Activated naive CD8-positive, alpha-beta T cell (primary cell): ENCODE results near the gene DOLPP1.

Experiments used
- H3K27ac Mint-ChIP-seq: one replicate; pipeline ENCODE4 v1.8.0; 2021; ENCODE audit warnings: mixed read lengths
- H3K27me3 Mint-ChIP-seq: one replicate; pipeline ENCODE4 v1.8.0; 2021; ENCODE audit warnings: mixed read lengths
- H3K36me3 Mint-ChIP-seq: one replicate; pipeline ENCODE4 v1.8.0; 2021; ENCODE audit warnings: mixed read lengths
- H3K4me1 Mint-ChIP-seq: one replicate; pipeline ENCODE4 v1.8.0; 2021; ENCODE audit warnings: low read depth, mixed read lengths
- H3K4me3 Mint-ChIP-seq: one replicate; pipeline ENCODE4 v1.8.0; 2021; ENCODE audit warnings: mild to moderate bottlenecking, mixed read lengths
- H3K9me3 Mint-ChIP-seq: one replicate; pipeline ENCODE4 v1.8.0; 2021; ENCODE audit warnings: low read depth, mixed read lengths

The DOLPP1 gene

DNA sequence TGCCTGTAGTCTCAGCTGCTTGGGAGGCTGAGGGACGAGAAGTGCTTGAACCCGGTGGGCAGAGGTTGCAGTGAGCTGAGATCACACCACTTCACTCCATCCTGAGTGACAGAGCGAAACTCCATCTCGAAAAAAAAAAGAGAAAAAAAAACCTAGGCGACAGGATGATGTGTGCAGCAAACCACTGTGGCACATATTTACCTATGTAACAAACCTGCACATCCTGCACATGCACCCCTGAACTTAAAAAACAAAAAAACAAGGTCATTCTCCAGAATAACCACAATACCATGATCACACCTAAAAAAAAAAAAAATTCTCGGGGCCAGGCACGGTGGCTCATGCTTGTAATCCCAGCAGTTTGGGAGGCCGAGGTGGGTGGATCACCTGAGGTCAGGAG is 7.5 kb upstream of the DOLPP1 start:
- peaks cover 32% of the 10 kb centered on the region for H3K4me1 Mint-ChIP-seq
- H3K4me3 Mint-ChIP-seq, result no peak overlapping the region
- H3K36me3 Mint-ChIP-seq, result peaks cover 3% of the 10 kb centered on the region
- no peak overlapping the region for H3K27ac Mint-ChIP-seq
- no peaks in the 10 kb centered on the region for H3K9me3 Mint-ChIP-seq
- H3K27me3 Mint-ChIP-seq, result no peaks in the 10 kb centered on the region

- no peaks in the 10 kb centered on the region for H3K36me3 Mint-ChIP-seq
- peaks cover 27% of the 10 kb centered on the region for H3K4me1 Mint-ChIP-seq
- H3K9me3 Mint-ChIP-seq, result no peaks in the 10 kb centered on the region
- no peak overlapping the region for H3K27ac Mint-ChIP-seq
- no peak overlapping the region for H3K4me3 Mint-ChIP-seq
- no peaks in the 10 kb centered on the region for H3K27me3 Mint-ChIP-seq
Observed at GRCh38 chr9:129074106-129074505, 6.8 kb upstream of the DOLPP1 start.

GRCh38 chr9:129075996-129076639 is 4.8 kb upstream of the DOLPP1 start:
- Mint-ChIP-seq H3K27me3 (no peaks in the 10 kb centered on the region), H3K4me1 (peaks cover 24% of the 10 kb centered on the region), H3K36me3 (no peaks in the 10 kb centered on the region), H3K9me3 (no peaks in the 10 kb centered on the region), H3K4me3 (no peak overlapping the region), H3K27ac (no peak overlapping the region)

GRCh38 chr9:129076640-129077037 is 4.3 kb upstream of the DOLPP1 start:
- no peaks in the 10 kb centered on the region for H3K9me3 Mint-ChIP-seq
- no peaks in the 10 kb centered on the region for H3K27me3 Mint-ChIP-seq
- peaks cover 22% of the 10 kb centered on the region for H3K4me1 Mint-ChIP-seq
- H3K36me3 Mint-ChIP-seq, result no peaks in the 10 kb centered on the region
- no peak overlapping the region for H3K4me3 Mint-ChIP-seq
- no peak overlapping the region for H3K27ac Mint-ChIP-seq

GRCh38 chr9:129077236-129077635 is 3.7 kb upstream of the DOLPP1 start:
- Mint-ChIP-seq H3K4me1 (peaks cover 23% of the 10 kb centered on the region), H3K36me3 (no peaks in the 10 kb centered on the region), H3K27ac (no peak overlapping the region), H3K27me3 (no peaks in the 10 kb centered on the region), H3K9me3 (no peaks in the 10 kb centered on the region), H3K4me3 (no peak overlapping the region)

DNA sequence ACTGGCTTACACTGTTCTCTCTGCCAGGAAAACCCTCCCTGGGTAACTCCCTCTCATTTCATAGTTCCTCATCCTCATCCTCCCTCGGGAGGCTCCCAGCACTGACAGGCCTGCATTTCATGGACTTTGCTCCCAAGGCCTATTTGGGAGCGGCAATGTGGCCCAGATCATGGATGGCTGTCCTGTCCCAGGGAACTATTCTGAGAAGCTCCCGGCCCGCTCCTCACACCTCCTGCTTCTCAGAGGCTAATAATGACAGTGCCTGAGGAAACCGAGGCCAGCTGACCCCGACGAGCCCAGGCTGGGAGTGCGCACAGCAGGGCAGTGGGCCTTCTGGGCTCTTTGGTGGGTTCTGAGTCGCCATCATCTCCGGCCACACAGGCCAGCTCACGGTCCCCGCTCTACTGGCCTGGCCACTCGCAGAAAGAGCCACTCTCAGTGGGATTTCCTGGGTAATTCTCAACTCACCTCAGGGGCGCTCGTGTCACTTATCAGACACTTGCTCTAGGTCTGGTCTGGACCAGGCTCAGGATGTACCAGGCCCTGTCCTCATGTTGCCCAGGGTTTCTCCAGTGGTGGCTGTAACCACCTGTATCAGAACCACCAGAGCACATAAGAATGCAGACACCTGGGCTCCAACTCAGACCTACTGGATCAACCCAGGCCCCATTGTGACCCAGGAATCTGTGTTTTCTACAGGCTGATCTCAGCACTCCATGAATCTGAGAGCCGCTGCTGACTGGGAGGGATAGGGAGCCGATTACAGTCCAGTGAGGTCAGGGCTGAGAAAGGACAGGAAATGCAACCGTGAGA is 2.0 kb upstream of the DOLPP1 start:
- Mint-ChIP-seq H3K36me3 (no peaks in the 10 kb centered on the region), H3K9me3 (no peaks in the 10 kb centered on the region), H3K27ac (no peak overlapping the region), H3K4me3 (no peak overlapping the region), H3K4me1 (peaks cover 24% of the 10 kb centered on the region), H3K27me3 (no peaks in the 10 kb centered on the region)

DNA sequence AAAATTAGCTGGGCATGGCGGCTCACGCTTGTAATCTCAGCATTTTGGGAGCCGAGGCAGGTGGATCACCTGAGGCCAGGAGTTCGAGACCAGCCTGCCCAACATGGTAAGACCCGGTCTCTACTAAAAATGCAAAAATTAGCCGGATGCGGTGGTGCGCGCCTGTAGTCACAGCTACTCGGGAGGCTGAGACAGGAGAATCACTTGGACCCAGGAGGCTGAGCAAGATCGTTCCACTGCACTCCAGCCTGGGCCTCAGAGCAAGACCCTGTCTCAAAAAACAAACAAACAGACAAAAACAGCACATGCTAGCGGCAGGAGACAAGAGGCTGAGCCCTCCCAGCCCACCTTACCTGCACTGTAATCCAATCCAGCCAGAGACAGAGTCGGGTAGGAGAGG is 1.1 kb upstream of the DOLPP1 start:
- Mint-ChIP-seq H3K4me3 (peak overlapping the region; percentile 89), H3K9me3 (no peaks in the 10 kb centered on the region), H3K4me1 (peaks cover 23% of the 10 kb centered on the region), H3K27ac (no peak overlapping the region), H3K36me3 (no peaks in the 10 kb centered on the region), H3K27me3 (no peaks in the 10 kb centered on the region)

DNA sequence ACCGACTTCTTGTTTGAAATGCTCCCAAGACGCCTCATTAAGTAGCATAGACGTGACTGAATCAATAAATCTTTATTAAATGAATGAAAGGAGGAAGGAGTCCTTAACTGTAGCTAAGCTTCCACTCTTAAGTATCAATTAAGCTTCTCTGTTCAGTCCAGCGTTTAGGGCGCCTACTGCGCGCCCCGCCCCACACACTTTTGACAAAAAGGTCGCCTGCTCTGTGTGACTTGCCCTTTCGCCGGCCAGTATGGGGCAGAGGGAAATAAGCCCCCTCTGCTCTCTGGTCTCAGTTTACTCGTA is 662 bp upstream of the DOLPP1 start:
- no peaks in the 10 kb centered on the region for H3K27me3 Mint-ChIP-seq
- H3K9me3 Mint-ChIP-seq, result no peaks in the 10 kb centered on the region
- no peaks in the 10 kb centered on the region for H3K36me3 Mint-ChIP-seq
- peaks cover 23% of the 10 kb centered on the region for H3K4me1 Mint-ChIP-seq
- H3K27ac Mint-ChIP-seq, result peak overlapping the region; percentile 61
- peak overlapping the region; percentile 89 for H3K4me3 Mint-ChIP-seq

DNA sequence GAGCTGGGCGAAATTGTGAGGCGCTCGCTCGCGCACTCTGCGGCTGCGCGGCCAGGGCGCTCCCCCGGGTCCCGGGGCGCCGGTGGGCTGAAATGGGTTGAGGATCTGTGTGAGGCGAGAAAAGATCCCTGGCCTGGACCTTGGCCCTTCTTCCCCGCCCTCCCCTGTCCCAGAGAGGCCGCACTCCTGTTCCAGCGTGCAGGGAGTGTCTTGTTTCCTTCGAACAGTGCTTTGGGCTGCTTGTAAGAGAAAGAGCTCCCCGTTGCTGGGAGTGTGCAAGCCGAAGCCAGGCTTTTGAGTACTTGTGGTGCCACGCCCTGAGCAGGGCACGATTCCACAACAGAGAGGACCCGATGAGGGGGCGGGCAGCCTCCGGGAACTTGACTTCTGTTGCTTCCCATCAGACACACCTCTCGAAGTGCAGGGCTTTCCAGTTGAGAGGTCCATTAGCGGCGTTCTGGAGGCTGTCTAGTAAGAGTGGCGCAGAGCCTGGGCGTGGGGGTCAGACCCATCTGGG is 535 bp downstream of the DOLPP1 start:
- H3K9me3 Mint-ChIP-seq, result no peaks in the 10 kb centered on the region
- peaks cover 23% of the 10 kb centered on the region for H3K4me1 Mint-ChIP-seq
- peak overlapping the region; percentile 89 for H3K4me3 Mint-ChIP-seq
- no peaks in the 10 kb centered on the region for H3K36me3 Mint-ChIP-seq
- H3K27ac Mint-ChIP-seq, result peak overlapping the region; percentile 58
- no peaks in the 10 kb centered on the region for H3K27me3 Mint-ChIP-seq

DNA sequence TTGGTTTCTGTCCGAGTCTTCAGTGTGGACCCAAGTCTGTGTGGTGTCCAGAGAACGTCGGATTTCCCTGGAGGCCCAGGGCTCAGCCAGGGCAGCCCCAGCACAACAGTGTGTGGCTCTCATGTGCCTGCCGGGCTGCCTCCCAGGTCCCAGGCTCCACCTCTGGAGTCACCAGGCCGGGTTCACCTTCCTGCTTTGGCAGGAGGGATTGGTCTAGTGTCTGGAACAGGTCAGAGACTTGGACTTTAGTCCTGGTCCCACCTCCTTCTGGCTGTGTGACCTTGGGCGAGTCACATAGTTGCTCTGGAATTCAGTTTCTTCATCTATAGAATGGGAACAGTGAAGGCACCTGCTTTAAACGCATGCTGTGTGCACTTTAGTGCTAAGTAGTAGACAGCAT is 3.2 kb downstream of the DOLPP1 start:
- H3K9me3 Mint-ChIP-seq, result no peaks in the 10 kb centered on the region
- H3K27me3 Mint-ChIP-seq, result no peaks in the 10 kb centered on the region
- peaks cover 23% of the 10 kb centered on the region for H3K4me1 Mint-ChIP-seq
- H3K36me3 Mint-ChIP-seq, result no peaks in the 10 kb centered on the region
- no peak overlapping the region for H3K4me3 Mint-ChIP-seq
- no peak overlapping the region for H3K27ac Mint-ChIP-seq

- H3K4me1 Mint-ChIP-seq, result no peaks in the 10 kb centered on the region
- H3K27me3 Mint-ChIP-seq, result no peaks in the 10 kb centered on the region
- H3K36me3 Mint-ChIP-seq, result no peaks in the 10 kb centered on the region
- H3K27ac Mint-ChIP-seq, result no peak overlapping the region
- H3K9me3 Mint-ChIP-seq, result no peaks in the 10 kb centered on the region
- no peak overlapping the region for H3K4me3 Mint-ChIP-seq
Observed at GRCh38 chr9:129089246-129089645, 8.3 kb downstream of the DOLPP1 start.

DNA sequence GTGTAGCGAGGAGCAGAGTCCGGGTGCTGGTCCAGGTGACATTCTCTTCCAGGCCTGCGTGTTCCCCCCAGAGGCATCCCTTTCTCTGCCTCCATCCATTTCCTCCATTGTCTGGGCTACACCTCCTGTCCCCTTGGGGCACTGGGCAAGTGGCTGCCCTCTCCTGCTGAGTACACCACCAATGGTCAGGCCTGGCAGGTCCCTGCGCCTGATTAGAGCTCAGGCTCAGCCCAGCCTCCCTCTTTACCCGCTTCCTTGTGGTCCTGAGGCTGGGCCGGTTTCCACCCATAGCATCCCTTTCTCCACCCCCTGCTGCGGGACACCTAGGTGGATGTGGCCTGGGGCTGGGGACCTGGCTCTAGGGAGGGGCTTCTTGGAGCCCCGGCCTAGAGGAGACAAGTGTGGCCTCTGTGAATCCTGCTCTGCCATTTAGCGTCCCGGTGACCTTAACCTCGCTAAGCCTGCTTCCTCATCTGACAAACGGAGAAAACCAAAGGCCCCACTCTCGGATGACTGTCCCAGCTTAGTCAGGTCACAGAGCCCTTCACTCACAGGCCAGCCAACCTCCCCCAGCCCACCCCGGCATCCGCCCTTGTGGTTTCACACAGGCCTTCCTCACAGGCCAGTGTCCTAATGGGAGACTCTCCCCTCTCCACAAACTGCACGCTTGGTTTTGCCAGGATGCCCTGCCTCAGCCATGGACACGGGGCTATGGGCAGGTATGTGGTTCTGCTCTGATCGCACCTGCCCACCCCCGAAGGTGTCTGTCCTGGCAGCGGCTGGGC is 12.9 kb downstream of the DOLPP1 start:
- H3K4me3 Mint-ChIP-seq, result no peak overlapping the region
- H3K27ac Mint-ChIP-seq, result no peak overlapping the region
- H3K4me1 Mint-ChIP-seq, result no peaks in the 10 kb centered on the region
- H3K36me3 Mint-ChIP-seq, result no peaks in the 10 kb centered on the region
- no peaks in the 10 kb centered on the region for H3K9me3 Mint-ChIP-seq
- H3K27me3 Mint-ChIP-seq, result no peaks in the 10 kb centered on the region

DNA sequence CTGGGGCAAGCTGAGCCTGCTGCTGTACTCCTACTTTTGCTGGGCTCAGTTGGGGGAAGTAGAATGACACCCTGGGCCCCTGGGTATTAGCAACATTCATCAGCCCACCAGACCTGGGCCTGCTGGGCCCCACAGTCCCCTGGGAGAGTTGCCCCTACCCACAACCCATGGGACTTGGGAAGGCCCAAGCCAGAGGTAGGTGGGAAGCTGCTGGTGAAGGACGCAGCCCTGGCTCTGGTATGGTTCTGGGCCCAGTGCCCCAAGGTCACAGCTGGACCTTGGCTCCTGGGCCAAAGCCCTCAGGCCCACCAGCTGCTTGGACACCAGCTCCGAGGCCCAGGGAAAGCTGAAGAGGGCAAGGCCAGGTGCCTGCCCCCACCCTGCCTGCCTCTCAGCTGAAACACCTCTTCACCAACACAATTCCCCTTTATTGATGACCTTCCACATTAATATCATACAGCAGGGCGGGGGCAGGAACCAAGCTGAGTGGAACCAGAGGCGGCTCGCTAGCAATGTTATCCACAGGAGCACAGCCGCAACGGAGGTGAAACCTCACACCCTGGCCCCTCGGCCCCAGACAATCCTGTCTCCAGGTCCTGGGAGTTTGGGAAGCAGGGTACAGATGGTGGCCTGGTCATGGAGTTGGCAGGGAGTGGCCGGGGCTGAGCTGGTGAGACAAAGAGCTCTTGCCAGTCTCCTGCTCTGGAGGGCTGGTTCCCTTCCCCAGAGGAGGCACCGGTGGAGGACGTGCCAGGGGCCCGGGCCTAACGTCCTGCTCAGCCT is 13.7 kb downstream of the DOLPP1 start:
- no peaks in the 10 kb centered on the region for H3K27me3 Mint-ChIP-seq
- H3K36me3 Mint-ChIP-seq, result no peaks in the 10 kb centered on the region
- H3K4me1 Mint-ChIP-seq, result no peaks in the 10 kb centered on the region
- no peak overlapping the region for H3K4me3 Mint-ChIP-seq
- H3K9me3 Mint-ChIP-seq, result no peaks in the 10 kb centered on the region
- H3K27ac Mint-ChIP-seq, result no peak overlapping the region

DNA sequence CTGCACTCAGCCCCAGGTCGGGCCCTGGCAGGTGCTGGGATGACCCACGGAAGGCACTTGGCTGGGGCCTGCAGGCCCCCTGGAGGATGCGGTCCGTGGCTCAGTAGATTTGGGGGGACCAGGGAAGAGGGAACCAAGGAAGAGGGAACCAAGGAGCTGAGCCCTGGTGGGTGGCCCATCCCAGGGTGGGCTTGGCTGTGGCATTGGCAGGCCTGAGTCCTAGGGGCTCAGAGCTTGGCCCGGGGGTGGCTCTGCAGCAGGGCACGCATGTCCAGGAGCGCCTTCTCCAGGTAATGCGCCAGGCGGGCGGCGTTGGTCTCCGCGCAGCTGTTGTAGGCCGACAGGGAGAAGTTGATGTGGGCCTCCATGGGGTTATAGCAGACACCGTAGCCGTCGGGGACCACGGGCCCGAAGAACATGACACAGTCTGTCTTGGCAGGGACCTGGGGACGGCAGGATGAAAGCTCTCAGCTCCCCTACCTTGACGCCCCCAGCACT is 14.3 kb downstream of the DOLPP1 start:
- Mint-ChIP-seq H3K4me1 (no peaks in the 10 kb centered on the region), H3K27ac (no peak overlapping the region), H3K27me3 (no peaks in the 10 kb centered on the region), H3K4me3 (no peak overlapping the region), H3K36me3 (no peaks in the 10 kb centered on the region), H3K9me3 (no peaks in the 10 kb centered on the region)
